SIG-M5 treated with dmso at 0.1 percent for 504 hours (cell line): ENCODE measurements around the gene CCDC9B.
A peak's percentile ranks its signal among the peaks of the same experiment; 100 is the strongest.

Experiments
- DNase-seq: peaks from one replicate; lab custom pipeline; 2025; ENCODE audit not compliant: unreplicated experiment; lab: John Stamatoyannopoulos, UW

The CCDC9B gene

DNA sequence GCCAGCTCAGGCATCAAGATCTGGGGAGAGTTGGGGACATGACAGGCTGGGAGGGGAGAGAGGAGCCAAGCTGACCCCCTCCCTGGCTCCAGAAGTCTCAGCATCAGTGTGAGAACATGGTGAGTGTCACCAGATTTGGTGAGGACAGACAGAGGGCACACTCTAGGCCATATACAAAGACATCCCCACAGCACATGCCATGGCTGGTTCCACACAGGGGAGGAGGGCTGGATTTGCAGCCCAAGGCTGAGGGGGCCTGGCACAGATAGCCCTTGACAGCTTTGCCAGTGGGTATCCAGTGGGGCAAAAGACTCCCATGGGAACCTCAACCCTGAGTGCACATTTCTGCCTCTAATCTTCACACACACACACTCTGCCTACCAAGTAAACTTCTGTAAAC is 47.7 kb downstream of the CCDC9B start:
- DNase-seq, result no peak

DNA sequence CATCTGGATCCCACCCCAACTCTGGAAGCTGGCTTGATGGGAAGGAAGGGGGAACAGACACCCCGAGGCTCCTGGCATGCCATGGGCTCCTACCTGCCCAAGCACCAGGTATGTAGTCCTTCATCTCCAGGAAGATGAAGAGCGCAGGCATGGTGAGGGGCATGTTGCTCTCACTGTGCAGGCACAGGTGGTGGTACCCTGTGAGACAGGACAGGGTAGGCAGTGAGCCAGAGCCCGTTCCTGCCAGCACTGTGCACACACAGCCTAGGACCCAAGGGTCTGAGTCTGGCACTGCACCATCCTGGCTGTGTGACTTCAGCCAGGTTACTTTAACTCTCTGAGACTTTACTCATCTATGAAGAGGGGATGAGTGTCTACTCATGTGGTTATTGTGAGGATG is 48.5 kb downstream of the CCDC9B start:
- no peak for DNase-seq

DNA sequence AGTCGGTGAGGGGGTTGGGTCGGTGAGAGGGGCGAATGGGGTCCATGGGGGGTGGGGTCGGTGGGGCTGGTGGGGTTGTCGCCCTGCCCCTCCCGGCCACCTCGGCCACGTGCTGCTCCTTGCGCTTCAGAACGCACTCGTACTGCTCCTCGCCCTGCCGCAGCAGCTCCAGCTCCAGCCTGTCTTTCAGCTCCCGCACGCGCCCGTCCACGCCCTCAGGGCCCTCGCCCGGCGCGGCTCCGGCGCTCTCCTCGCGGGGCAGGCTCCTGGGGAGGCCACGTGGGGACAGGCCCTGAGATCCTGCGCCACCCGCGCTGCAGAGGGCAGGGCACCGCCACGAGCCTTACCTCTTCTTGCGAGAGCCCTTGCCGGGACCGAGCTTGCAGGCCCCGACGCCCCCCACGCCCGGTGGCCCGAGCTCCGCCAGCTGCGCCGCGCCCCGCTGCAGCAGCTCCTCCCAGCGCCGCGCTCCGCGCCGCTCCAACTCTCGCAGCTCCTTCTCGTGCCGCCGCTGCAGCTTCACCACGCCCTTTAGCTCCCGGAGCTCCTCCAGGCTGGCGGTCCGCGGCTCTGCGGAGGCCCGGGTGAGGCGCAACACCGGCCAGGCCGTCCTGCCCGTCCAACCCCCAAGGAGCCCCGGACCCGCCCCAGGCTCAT is 49.7 kb downstream of the CCDC9B start:
- no peak for DNase-seq

DNA sequence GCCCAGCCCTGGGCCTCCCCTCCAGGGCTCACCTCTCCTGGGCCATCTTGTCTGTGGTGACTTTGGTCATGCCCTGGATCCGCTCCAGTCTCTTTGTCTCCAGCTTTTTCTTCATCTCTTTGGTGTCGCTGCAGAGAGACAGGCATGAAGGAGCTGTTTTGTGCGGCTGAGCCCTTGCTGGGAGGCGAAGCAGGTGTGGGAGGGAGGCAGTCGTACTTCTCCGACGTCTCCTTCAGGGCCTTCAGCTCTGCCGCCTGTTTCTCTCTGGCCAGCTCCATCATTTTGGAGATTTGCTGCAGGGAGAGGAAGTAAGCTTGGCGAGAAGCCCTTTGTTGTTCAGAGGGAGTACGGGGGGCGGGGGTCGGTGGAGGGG is 50.2 kb downstream of the CCDC9B start:
- no peak for DNase-seq

DNA sequence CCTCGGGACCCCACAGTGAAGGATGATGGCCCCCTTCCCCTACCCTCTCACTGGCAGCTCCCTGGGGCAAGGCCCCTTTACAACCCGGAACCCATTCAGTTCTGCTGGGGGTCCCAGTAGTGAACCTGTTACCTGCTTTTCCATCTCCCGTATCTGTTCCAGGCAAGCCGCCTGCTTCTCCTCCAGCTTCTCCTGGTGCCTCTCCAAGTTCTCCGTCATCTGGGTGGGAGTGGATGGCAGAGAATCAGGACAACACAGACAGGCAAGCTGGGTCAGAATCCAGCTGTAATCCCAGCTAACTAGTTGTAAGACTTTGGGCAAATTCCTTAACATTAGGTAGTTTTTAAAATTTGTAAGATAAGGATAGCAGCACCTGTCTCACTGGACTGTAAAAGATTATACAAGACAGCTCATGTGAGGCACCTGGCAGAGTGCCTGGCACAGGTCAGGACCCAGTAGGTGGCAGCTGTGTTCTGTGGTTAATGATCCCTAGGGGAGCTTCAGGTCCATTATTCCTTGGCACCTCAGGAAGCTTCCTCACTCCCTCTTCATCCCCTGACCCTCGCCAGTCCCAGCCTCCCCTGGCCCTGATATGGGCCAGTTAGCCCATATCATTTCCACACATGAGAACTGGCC is 51.5 kb downstream of the CCDC9B start:
- no peak for DNase-seq

DNA sequence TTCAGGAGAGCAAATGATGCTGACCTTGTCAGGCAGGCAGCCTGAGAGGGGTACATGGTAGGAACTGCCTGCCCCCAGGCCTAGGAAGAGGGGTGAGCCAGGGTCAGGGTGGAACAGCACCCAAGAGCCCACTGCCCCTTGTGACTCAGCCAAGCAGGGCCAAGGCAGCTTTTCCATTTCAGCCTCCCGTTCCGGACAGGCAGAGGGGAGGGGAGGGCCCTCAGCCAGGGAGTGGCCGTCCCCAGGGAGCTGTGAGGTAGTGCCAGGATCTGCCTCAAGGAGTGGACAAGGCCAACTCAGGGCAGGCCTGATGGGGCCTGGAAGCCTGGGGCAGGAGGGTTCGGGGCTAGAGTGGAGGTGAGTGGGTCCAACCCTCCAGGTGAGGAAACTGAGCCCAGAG is 52.8 kb downstream of the CCDC9B start:
- DNase-seq, result no peak

DNA sequence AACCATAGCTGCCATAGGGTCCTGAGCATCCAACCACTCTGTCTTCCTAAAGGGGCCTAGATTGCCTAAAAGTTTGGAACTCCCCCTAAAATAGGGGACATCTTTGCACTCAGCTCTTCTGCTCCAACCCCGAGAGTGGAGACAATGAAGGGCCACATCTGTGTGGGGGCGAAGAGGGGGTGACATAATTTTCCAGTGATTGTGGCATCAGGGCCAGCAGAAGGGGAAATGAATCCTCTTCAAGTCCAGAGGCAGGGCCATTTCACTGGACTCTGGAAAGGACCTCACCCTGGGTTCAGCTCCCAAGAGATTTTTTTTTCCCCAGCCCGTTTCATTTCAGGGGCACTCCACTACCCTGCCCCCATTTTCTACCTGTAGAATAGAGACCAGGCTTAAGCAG is 53.2 kb downstream of the CCDC9B start:
- no peak for DNase-seq

DNA sequence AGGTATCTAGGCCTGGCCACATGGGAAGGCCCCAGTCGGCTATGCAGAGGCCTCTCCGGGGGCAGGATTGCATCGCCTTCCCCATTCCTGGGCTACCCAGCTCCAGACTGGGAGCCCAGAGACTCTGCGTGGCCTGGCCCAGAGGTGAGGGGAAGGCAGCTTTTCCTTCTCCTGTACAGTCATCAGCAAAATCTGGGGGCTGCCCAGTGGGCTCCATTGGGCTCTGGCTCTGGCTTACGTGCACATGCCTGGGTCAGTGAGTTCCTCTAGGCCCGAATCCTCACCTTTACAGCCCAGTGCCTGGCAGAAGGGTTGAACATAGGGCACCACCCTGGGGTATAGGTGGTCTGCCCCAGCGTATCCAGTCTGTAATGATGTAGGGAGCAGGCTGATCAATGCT is 53.9 kb downstream of the CCDC9B start:
- DNase-seq, result no peak

DNA sequence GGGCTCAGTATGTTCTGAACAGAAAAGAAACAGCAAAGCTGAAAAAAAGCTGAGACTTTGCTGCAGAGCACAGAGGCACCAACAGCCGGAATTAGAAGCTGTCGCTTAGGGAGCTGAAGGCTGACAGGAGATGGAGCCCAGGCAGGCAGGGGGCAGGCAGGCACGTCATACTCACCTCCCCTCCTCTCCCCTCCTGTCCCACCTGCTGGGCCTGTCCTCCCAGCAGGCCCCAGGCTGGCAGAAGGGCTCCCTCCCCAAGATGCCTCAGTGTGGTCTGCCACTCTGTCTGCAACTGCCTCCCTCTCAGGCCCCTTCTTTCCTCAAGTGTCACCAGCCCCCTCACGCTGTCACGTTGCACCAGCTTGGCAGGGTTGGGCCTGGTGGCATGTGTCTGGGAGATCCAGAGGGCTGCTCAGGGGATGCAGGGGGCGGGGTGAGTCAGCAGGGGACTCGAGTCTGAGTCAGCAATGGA is 54.6 kb downstream of the CCDC9B start:
- no peak for DNase-seq

DNA sequence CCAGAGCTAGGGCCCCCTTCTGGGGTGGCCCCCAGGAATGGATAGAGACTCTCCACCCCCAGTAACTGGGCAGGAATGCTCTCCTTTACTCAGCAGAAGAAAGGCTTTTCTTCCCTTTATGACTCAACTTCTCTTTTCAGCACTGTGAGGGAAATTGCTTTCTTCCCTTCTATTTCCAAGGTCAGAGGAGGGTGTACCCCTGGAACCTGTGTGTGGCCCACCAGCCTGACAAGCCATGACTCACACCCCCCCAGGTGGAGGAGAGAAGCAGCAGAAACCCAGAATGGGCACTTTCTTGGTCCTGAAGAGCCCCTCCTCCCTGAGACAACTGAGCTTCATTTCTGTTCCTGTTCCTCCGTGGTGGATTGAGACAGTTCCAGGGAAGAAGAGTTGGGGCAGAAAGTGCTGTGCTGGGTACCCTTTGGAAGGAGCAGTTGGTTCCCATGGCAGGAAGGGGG is 55.2 kb downstream of the CCDC9B start:
- DNase-seq, result peak; percentile 8

DNA sequence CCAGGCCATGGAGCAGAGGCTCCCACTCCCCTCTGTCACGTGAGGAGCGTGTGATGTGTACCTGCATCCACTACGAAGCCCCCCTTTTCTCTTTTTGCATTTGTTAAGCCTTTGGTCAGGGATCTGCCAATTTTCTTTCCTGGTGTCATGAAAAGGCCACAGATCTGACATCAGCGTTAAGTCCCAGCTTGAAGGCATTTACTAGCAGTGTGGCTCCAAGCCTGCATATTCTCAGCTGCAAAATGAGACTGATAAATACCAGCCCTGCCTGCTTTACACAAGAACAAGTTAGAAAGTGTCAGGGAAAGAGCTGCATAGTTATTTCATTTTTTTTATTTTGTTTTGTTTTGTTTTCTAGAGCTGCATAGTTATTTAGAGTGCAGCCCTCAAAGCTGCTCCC is 55.6 kb downstream of the CCDC9B start:
- DNase-seq, result no peak

DNA sequence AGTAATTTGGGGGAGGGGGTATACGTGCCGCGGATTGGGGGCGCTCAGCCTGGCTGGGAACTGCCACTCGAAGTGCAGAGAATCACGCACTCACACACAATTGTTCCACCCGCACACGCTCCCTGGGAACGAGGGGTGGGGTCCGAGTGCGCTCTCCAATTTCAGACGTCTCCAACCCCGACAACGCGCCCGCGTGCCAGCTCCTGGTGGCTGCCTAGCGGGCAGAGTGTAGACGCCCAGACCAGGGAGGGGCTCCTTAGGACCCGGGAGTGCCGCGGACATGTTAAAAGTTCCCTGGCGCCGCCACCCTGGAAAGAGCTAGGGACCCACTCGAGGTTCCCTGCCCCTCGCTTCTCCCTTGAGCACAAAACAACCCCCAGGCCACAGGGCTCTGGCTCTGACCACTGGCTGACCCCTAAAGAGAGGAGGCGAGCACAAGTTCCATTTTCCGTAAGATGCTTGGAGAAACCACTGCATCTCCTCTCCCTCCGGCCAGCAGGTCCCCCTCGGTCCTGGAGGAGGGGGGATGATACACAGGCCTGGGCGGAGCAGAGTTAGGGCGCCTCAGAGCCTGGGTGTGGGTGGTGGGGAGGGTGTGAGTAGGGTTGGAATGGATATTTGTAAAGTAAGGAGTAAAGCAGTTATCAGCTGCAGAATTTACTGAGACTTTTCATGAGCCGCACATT is 57.0 kb downstream of the CCDC9B start:
- DNase-seq, result no peak

DNA sequence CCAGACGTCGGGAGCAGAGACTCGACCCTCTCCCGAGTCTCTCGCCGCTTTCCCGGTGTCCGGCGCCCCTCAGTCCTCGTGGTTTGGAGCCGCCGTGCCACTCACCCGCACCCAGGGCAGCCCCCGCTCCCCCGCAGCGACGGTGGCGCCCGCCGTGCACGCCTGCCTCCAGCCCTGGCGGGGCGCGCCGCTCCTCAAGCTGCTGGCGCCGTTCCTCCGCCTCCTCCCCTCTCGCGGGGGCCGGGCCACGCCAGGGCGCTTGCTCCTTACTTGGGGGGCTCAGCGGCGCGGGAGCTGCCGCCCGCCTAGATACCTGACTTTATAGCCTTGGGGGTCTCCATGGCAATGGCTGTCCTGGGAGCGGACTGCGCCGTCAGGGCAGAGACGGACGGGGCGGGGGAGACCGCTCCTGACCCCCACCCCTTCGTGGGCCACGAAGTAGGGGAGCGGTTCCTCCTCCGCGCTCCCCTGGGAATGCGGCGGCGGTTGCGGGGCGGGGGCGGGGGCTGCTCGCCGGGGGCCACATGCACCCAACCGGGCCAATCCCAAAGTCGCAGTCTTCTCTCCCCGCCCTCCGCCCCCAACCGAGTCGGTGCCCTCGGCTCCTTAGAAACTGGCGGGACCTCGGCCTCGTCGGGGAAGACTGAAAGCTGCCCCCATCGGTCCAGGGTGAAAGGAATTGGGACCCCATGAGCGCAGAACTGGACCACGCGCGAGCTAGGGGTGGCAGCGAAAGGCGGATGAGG is 57.7 kb downstream of the CCDC9B start, which contains the start of gene ANKRD63:
TSS of gene ANKRD63 (minus strand) at position 196 of the 746 bp plus-strand sequence. CDS start 478 bp downstream, outside the sequence.
- DNase-seq, result peak; percentile 13

DNA sequence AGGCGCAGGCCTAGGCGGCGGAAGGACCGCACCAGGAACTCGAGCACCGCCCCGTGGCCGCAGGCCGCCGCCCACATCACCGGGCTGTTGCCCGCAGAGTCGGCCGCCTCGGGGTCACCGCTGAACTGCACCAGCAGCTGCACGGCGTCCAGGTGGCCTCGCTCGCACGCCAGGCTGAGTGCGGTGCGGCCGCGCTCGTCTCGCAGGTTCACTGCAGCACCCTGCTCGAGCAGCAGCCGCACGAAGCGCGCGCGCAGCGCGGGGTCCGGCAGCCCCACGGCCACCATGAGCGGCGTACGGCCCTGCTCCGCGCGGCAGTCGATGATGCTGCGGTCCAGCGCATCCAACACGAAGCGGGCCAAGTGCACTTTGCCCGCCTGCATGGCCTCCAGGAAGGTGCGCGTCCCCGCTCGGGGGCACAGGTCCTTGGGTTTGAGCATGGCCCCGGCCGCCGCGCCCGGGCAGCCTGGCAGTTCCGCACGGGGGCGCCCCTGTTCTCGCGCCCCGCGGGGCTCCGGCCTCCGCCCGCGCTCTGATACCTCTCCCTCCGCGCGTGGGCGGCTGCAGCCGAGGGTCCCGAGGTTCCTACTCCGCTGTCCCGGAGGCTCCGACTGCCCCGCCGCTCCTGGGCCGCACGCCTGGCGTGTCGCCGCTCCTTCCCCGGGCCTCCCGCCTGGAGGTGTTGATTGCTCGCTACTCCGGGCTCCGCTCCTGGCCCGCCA is 58.4 kb downstream of the CCDC9B start:
- DNase-seq, result peak; percentile 29

DNA sequence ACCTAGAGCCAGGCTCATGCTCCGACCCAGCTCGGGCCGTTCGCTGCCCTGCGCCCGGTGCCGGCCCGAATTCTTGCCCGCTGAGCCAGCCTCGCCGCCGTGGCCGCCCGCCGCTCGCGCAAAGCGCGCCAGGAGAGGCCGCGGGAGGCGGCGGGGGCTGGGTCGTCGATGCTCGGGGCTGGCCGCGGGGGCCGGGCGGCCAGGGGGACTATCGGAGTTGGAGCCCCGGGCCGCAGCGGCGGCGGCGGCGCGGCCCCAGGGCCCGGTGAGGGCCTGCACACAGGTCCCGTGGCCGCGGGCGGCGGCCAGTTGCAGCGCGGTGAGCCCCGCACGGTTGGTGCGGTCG is 59.0 kb downstream of the CCDC9B start:
- no peak for DNase-seq
